ENCODE data around the gene DLGAP1.

DLGAP1 gene

DNA sequence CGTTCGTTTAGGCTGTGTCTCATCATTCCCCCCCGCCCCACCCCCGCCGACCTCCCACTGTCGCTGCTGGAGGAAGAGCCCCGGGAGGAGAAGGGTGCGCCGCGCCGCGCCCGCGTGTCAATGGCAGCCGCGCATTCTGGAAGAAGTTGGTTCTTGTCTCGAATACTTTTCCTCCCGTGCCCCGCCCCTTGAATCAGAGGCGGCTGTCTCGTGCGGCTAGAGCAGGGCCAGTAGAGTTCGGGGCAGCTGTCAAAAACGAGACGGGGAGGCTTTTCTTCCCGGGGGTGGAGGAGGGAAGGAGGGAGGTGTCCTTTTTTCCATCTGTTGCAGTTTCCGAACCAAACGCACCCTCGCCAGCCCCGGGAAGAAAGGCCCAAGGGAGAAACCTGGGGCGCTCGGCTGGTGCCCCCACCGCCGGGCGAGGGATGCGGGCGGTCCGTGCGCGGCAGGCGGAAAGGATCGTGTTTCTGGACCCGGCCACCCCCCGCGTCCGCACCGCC, 1005.5 kb downstream of the DLGAP1 start:
- peak; percentile 68 for DNase-seq (ENCODE audit: low read depth)

DNA sequence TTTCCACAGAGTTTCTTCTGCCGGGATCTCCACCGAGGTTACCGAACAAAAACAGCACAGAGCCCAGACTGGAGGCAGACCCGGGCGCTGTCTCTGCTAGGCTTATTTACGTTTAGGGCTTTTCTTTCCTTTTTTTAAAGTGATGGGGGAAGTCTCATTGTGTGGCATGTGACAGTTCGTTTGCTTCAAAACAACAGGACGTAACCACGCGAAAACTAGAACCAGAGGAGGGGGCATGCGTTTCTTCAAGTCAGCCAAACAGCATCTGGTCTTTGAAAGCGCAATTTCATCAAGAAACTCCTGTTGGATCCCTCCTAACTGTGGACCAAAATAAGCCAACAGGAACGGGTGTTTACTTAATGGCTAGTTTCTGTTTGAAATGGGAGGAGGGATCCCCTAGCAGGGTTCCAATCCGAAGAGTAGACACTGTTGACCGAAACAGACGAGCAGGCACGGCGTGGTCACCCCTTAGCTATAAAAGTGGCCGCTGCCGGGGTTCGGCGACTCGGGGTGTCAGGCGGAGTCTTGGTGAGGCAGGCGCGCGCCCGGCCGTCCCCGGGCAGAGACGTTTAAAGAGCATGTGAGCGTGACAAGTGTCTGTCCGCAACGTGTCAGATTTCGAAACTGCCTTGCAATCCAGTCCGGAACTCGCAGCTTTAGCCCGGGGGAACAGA, 1006.1 kb downstream of the DLGAP1 start:
- DNase-seq (ENCODE audit: low read depth): peak; percentile 35

DNA sequence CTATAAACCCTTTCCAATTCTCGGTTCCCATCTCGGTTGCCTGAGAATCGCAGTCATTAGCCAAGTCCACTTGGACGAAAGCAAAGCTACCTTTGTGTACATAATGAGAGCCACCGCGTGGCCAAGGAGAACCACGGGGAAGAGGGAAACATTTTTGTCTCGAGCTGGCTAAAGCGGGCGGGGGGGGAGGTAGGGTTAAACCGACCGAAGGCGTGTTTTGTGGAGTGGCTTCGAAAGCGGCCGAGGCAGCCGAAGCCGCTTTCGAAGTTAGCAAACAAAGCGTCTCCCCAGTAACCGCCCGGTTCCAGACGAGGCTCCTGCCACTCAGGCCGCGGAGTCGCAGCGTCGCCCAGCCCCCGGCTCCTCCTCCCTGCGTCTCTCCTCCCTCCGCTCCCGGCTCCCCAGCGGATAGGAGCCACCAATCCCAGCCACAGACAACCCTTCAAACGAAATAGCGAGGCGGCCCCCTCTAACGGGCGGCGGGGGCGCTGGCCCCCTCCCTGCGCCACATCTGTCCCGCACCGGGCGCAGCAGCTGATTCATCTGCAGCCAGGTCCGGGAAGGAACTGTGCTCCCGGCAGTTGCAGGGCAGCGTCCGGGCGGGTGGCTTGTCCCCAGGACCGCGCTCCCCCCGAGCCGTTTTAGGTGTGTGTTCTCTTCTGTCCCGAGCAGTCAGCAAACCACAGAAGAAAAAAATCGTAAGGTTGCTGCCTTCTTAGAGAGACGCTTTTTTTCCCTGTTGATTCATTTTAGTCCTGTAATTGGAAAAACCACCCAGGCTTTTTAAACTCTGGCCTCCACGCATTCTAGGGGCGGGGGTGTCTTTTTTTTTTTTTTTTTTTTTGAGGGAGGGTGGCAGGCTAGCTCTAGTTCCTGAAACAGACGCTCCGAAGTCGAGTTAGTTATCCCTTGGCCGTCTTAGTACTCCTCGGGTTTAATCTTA, 1006.9 kb downstream of the DLGAP1 start:
- peak; percentile 64 for DNase-seq (ENCODE audit: low read depth)

DNA sequence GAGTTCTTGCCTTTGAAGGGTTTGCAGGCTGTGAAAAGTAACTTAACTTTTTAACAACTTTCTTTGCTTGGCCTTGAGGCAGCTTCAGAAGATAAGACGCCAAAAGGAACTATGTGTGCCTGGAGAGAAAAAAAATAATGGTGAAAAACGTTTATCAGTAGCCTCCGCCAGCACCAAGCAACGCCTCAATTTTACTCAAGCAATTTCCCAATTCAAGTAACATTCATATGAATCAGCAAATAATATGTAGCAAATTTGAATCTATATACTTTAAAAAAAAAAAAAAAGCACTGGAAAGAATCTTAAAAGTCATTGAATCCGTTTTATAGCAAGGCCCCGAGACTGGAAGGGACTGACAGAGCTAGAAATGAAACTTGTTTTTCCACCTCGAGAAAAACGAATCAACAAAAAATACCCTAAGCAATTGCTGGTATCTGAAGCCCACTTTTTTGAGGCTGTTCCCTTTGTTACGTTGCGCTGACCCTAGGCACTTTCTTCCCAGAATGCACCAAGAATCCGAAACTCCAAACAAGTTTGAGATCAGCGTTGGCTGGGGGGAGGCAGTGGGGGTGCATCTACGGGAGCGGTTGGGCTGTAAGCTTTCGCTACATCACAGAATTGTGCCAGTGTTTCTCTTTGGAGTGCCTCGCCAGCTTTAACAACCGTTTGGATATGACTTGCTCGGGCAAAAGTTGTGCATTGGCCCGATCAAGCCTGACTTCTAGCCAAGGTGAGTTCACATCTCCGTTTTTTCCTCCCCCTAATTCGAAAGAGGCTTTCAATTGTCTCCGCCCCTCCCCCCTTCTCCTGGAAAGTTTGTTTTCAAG, 1007.8 kb downstream of the DLGAP1 start:
- DNase-seq (ENCODE audit: low read depth): no peak

Data from activated T-cell treated with anti-CD3 and anti-CD28 coated beads for 1 hour (primary cell).